Stimulated activated CD4-positive, alpha-beta T cell treated with anti-CD3 and anti-CD28 coated beads, Interleukin-2, amount 100 ng/mL, for 48 hours (primary cell): ENCODE results near the gene EXOC2.

Experiments
- DNase-seq, 2 donors: peaks; one replicate each; pipeline ENCODE4 v3.0.0-alpha.2; 2020

Gene EXOC2

DNA sequence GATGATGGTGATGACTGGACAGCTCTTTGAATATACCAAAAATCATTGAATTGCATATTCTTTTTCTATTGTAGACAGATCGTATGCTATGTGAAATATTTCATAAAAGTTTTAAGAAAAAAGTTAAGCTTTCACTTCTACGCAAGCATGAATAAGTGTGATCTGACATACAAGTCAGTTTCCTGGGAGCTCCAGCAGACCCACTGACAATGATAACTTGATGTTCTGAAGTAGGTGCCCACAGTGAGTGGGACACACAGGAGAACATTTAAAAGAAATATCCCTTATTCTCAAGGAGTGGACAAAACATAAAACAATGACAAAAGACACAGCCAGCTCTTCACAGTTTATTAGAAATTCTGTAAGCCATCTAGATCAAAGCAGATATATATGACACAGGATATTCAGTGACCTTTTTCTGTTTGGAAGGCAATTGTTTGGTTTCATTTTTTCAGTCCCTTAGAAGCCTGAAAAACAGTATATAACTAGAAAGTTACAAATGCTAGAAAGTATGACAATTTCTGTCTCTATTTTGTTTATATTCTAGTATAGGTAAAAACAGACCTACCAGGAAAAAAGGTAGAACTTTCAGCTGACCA, 200.0 kb downstream of the EXOC2 start:
- DNase-seq, result no peak

DNA sequence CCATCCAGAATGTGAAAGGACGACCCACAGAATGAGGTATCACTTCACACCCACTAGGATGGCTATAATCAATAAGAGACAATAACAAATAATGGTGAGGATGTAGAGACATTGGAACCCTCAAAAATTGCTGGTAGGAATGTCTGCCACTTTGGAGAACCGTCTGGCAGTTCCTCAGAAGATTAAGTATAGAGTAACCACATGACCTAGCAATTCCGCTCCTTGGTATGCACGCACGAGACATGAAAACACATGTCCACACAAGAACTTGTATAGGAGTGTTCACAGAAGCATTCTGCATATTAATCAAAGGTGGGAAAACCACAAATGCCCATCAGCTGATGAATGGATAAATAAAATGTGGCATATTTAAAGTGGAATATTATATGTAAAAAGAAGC, 200.8 kb downstream of the EXOC2 start:
- DNase-seq, result no peak

DNA sequence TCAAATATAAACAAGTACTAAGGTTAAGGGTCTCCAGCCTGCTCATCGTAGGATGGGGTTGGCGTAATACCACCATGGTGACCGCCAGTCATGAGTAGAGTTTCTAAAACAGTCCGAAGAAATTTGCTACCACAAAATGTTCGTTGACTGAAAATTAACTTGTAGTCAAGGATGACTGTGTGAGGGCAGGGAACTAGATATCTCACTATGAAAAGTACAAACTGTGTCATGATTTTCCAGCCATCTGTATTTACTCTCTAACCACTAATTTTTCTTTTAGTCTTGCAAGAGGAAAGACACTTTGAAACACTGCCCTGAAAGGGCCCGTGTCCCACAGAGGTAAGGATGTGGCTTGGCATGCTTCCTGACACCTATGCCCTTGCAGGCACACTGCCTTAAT, 201.7 kb downstream of the EXOC2 start:
- DNase-seq, result no peak

DNA sequence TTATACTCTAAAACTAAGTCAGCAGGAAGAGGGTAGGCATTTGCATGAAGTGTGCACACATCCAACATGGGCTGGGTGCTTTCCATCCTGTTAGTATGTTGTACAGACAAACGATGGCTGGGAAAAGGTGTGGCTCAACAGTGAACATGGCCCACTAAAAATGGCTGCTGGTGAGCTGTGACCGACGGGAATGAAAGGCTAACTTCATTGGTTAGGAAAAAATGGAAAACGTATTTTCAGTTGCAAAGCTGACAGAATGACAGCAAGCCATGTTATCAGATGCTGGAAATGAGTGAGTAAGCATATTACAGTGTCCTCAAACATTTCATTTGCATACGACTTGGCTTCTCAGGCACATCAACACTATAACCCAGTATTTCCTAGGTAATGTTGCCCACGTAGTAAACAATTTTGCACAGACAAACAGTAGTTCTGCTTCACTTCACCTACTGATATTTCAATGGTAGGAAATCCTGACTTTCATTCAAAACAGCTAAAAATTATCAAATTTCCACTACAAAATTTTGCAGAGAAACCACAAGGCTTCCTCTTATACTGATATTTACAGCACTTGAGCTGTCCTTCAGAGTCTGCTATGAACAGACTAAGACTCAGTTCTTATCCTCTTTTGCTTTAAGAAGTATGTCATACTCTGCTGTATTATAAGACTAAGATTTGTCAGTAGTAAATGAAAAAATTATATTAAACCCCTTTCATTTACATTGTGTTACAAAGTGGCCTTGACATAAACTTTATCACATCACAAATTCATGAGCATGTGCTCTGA, 202.5 kb downstream of the EXOC2 start:
- DNase-seq, result no peak

DNA sequence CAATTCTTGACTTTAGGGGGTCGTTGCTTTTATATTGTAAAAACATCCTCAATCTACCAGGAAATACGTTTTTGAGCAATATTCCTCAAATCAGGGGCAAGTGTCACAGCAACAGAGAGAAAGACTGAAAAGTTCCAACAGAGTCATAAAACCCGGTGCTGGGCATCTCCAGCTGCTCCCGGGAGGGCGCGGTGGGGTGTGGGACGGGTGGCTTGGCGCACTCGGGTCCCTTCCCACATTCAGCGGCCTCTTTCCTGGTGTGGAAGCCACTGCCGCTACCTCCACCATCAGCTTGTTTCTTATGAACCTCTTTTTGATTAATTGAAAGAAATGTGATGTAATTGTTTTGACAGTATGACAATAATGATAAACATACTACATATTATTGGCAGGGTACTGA, 203.2 kb downstream of the EXOC2 start:
- DNase-seq, result no peak

DNA sequence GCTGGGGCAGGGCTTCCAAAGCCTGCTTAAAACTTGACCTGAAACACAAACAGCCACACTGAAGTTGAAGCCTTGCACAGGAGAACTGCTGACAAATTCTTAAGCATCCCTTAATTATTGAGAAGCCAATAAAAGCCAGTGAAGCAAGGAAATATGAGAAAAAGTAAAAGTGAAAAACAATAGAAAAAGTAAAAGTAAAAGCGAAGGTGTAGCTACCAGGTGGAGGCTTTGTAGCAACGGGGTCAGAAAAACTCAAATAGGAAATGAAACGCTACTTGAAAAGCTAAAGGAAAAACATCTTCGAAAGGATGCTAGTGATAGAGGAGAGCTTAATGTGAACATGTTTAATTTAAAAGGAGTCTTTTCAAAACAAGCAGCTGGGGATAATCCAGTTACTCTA, 203.9 kb downstream of the EXOC2 start:
- no peak for DNase-seq

DNA sequence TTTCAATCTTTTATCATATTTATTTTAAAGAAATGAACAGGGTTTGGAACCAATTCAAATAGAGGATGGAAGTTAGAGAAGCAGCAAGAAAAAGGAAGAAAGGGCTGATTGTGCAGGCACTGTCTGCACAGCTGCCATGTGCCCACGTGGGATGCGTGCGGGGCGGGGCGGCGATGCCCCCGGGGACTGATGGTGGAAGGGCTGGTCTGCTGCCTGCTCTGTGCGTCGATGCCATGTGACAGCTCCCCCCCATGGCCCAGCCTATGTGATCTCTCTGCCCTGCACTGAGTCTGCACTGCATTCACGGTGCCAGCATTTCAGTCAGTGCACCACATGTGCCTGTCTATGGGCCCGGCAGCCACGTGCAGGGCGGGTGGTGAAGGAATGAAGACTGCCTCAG, 205.0 kb downstream of the EXOC2 start:
- no peak for DNase-seq

DNA sequence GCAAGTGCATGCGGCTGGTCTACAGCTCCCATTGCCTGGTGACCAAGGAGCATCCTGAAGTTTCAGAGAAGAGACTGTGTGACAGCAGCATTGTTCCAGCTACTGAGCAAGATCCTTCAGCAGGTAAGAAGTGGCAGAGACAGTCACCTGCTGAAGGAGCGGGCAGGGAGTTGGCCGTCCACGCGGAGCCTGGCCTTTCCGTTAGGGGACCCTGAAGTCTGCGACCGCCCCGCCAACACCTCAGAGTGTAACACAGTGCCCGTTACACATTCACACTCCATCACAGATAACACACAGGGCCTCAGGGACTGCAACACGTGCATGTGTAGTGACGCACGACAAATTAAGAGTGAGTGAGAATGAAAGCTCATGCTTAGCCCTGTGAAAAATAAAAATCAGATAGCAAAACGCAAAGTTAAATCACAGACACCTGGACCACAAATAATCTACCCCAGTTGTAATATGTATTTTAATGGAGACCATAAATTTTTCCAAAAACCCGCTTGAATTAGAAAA, 207.2 kb downstream of the EXOC2 start:
- DNase-seq, result no peak

DNA sequence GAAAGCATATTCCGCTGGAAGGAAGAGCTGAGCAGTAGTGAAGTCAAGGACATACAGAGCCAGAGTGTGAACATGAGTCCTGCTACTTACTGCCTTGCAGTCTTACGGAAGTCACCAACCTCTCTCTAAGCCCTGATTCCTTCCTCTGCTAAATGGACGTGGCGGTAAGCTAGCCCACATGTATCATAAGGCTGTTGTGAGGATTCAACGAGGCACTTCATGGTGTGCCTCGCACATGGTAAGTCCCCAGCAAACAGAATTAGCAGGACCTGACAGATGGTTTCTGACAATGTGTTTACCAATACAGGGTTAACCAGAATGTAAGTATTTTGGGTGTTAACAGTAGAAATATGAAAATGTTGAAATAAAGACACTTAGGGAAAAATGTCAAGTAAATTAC, 208.2 kb downstream of the EXOC2 start:
- DNase-seq, result no peak

DNA sequence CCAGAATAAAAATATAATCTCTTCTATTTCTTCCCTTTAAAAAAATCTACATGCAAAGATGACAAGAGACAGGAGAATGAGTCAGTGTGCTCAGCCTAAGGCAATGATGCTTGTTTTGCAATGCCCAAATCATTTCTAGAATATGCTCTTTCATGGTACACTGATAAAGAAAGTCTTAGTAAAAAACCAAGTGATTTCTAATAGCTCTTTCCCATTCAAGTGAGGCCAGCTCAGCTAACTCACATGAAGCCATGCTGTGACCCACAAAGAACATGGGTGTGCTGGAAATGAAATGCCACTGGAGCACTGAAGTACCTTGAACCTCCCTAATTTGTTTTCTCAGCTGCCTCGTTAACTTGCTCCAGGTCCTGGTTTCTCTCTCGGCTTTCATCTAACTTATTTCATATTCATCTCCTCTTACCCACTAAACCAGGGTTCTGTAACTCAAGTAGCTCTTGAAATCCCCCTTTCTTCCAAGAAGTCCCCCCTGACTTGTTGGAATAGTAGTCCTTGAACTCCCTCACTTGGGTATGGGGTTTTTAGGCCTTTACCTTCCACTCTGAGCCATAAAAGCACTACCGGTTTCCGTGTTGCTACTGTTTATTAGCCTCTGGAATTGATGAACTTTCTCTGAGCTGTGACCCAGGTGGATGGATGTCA, 208.7 kb downstream of the EXOC2 start:
- no peak for DNase-seq

DNA sequence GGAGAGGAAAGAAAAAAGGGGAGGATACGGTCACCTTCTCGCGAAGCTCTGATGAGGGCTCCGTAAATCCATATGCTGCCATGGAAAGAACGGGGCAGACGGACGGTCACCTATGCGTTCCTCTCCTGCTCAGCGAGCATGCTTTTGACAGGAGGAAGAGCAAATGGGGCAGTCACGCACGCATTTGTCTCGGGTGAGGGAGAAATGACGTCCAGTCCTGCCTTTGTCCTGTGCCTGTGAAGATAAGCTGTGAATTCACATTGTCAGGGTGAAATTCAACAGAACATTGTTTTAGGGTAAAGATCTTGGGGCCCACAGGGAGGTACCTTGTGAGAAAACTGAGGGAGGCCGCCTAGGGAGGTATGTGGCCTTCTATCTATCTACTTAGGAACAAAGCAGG, 217.6 kb downstream of the EXOC2 start:
- DNase-seq, result no peak

DNA sequence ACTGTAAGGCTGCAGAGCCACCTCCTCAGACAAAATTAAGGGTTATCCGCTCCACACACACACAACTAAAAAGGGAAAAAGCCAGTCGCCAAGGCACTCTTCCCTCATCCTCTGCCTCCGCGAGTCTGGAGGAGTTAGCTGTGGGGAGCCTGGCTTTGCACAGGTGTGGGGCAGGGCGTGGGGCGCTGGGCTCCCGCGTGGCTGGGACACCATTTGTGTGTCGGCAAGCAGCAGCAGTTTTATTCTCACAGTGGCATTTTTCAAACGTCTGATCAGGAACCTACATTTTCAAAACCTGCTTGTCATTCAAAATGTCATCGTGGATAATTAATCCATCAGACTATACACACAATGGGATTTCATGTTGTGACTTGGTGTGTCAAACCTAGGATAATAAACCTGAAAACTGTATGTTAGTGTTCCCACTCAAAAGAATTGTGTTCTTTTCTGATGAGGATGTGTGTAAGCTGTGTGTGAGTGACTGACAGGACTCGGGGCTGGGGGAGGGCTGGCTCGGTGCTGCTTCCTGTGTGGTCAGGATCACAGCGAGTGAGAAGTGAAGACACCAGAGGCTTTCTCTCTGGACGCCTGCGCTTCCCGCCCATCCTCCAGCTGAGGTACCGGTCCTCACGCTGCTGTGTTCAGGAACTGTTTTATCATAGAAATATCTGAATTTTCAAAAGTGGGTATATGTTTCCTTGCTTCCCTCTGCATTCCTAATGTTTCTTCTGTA, 218.3 kb downstream of the EXOC2 start:
- peak; percentile 70 to 73 for DNase-seq

DNA sequence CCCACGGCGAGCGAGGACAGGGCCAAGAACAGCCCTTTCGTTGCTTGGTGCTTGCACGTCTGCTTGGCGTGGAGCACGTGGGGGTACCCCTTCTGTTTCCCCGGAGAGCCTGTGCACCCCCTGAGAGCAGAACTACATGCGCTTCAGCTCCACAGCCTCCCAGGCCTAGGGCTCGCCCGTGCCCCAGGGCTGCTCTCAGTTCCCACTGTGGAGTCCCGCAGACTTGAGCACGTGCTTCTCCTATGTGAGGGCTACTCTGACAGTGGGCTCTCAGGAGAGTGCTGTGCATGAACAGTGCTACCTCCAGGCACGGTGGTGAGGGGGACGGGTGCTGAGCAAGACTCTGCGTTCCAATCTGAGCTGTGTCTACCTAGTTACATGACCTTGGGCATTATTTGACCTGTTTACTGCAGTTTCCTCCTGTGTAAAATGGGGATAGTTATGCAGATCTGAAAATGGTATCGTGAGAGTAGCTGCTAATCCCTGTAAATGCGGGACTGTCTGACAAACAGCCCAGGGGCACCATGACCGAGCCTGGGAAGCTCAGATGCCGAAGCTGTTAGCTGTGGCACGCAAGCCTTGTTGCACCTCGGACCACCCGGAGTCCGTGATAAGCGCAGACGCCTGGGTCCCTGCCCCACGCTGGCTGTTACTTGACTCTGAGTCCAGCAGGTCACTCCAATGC, 219.0 kb downstream of the EXOC2 start:
- DNase-seq, result no peak

DNA sequence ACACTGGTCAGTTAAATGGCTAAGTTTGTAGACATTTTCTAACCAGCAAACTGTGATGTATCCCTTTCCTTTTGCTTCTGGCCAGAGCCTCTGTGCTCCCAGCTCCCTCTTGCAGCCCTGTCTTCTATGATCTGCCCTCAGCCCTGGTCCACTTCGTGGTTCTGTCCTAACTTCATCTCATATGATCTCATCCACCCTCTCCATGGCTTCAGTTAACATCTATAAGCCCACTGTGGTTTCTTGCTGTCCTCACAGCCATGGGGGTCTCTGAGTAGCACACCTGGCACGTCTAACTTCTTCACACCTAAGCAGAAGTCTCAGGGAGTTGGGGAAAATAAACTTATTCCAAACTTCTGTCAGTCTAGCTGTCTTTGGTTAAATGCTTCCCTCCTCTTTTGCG, 219.6 kb downstream of the EXOC2 start:
- DNase-seq, result no peak

DNA sequence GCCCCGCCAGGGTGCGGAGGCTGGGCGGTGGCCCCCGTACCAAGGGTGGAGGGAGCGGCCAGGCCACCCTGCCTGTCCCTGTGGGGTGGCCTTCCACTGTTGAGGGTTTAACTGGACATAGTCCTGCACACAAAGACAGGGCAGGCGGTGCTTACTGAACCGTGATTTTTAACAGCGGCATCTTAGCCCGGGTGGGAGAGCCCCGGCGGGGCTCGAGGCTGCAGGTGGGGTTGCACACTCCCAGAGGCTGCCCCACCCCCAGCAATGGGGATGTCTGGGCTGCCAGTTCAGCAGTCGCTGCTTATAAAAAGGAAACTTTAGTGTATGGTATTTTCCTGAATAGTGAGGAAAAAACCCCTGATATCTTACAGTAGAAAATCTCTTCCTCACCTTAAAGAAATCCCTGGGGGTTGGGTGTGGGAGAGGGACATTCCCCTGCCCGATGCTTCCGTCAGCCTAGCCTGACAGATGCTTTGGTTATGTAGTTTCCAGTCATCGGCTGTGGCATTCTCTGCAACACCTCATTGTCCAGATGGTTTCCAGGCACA, 222.0 kb downstream of the EXOC2 start:
- no peak for DNase-seq

DNA sequence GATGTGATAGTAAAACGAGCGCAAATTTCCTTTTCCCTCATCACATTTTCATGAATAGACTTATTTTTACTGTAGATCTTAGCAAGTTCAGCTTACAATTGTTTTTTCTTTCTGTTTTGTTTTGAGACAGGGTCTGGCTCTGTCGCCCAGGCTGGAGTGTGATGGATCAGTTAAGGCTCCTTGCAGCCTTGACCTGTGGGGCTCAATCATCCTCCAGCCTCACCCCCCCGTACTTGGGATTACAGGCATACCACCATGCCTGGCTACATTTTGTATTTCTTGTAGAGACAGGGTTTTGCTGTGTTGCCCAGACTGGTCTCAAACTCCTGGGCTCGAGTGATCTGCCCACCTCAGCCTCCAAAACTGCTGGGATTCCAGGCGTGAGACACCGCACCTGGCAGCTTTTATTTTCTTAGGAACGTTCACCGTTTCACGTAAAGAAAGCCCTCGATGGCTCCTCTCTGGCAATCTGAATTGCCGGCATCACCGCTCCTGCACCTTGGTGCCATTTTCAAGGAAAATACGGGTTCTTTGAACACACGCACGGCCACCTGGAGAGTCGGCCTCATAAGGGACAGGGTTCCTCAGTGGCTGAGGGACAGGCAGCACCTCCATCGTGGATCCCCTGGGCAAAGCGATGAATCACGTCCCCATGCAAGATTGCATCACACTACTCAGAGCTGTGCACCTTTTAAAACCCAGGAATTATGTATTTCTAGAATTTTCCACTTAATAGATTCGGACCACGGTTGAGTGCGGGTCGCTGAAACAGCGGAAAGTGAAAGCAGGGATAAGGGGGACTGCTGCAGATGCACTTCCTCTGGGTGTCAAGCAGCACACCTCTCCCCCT, 222.7 kb downstream of the EXOC2 start:
- DNase-seq, result no peak

DNA sequence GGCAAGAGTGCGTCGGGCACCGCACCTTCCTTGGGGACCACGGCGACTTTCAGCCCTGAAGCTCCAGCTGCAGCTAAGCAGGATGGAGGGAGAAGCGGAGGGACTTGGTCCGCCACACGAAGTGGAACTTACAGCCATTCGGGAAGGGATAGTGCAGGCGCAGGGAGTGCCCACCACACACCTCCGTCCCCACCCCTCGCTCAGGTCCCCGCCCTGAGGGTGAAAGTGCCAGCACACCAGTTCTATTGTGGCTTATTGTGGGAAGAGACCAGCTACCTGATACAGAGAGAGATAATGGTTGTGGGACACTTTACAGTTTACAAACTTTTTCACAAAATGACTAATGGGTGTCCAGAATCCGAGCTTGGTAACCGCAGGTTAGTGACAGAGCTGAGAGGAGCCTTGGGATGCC, 225.3 kb downstream of the EXOC2 start:
- DNase-seq, result no peak

DNA sequence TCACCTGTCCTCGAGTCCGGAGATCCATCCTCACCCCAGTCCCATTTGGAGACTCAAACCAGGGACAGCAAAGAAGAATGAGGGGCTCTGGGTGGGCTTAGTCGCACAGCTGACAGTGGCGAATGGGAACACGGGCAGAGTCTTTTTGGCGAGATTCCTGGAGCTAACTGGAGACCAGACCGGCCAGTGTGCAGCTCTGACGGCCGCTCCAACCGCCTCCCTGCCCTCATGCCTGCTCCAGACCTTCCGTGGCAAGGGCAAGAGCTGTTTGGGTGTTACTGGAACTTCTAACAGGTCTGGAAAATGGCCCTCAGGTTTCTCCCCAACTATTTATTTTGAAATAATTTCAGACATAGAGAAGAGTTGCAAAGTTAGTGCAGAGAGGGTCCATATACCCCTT, 225.8 kb downstream of the EXOC2 start:
- no peak for DNase-seq

DNA sequence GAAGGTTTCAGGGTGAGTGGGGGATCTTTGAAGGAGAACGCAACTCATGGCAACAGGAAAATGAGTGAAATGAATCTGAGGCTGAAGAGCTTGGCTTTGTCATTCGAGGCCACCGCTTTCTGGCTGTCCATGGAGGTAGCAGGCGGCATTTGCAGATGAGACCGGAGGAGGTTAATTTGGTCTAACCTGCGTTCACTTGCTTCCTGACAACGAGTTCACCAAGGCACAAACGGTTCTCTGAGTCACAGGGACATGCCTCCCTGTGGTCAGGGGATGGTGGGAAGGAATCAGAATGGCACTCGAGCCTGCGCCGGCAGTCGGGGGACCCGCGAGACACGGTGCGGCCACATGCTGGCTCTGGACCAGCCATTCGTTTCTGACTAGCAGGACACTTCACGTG, 226.4 kb downstream of the EXOC2 start:
- no peak for DNase-seq

DNA sequence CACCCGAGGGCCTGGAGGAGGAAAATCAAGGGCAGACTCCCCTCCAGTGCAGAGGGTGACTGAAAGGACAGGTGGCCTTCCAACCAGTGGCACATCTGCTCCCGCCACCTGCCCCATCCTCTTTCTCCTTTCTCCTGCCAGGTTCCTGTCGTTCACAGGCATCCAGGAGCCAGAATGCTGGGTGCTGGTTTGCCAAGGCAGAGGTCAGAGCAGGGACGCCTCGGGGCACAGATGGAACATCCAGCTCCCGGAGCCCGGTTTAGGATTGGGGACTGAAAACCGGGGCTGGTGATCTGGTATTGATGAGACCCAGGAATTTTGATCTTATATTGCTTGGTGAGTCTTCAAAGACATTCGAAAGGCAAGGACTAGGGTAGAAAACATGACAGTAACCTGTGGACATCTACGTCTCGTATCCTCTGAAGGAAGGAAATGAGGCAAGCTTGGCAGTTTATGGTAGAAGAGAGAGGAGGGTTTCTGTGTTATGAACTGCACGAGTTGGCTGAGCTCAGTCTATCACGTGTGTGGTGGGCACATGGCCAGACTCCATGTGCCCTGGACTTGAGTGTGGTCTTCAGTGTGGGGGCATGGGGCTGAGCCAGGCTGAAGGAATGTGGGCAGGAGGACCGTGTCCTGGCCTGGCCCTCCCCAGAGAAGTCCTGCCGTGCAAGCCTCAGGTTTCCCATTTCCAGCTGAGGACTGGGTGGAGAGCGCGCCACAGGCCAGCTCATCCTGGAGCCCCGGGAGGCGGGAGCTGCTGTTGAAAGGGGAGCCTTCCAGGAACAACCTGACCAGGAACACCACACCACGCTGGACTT, 227.2 kb downstream of the EXOC2 start:
- DNase-seq, result no peak

DNA sequence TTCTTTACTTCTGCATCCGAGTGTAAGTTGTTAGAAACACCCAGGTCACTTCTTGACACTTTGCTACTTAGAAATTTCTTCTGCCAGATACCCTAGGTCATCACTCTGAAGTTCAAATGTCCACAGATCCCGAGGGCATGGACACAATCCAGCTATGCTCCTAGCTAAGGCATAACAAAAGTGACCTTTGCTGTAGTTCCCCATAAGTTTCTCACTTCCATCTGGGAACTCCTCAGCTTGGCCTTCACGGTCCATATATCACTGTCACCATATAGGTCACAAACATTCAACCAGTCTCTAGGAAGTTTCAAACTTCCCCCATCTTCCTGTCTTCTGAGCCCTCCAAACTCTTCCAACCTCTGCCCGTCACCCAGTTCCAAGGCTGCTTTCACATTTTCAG, 236.1 kb downstream of the EXOC2 start:
- DNase-seq, result no peak
